Duodenal mucosa (tissue), 2 donors: ENCODE data around the gene KCNG4.
A peak's percentile ranks its signal among the peaks of the same experiment; 100 is the strongest.

Source experiments
- H3K27ac ChIP-seq: one replicate; pipeline ENCODE4 v1.7.0; 2013; ENCODE audit warnings: low read depth, low read length
- H3K27me3 ChIP-seq, 2 donors: one replicate each; pipeline ENCODE4 v1.7.0; 2013; ENCODE audit warnings: low read length in 2 of 2, control low read depth in 1 of 2; ENCODE audit not compliant: insufficient read depth in 2 of 2, control insufficient read depth in 1 of 2
- H3K36me3 ChIP-seq, 2 donors: one replicate each; pipeline ENCODE4 v1.7.0; 2013; ENCODE audit warnings: low read length in 2 of 2, control low read depth in 1 of 2; ENCODE audit not compliant: insufficient read depth in 2 of 2, control insufficient read depth in 1 of 2
- H3K4me1 ChIP-seq, 2 donors: one replicate each; pipeline ENCODE4 v1.7.0; 2013; ENCODE audit warnings: low read length in 2 of 2, control low read depth in 1 of 2; ENCODE audit not compliant: insufficient read depth in 2 of 2, control insufficient read depth in 1 of 2
- H3K4me3 ChIP-seq, 2 donors: one replicate each; pipeline ENCODE4 v1.7.0; 2013; ENCODE audit warnings: low read length in 2 of 2, low read depth in 1 of 2
- H3K9ac ChIP-seq, 2 donors: one replicate each; pipeline ENCODE4 v1.7.0; 2013; ENCODE audit warnings: low read length in 2 of 2, low read depth in 1 of 2
- H3K9me3 ChIP-seq, 2 donors: one replicate each; pipeline ENCODE4 v1.7.0; 2013; ENCODE audit warnings: low read length in 2 of 2, control low read depth in 1 of 2; ENCODE audit not compliant: control insufficient read depth in 1 of 2

KCNG4 gene

GRCh38 chr16:84191466-84191865, 48.3 kb downstream of the KCNG4 start:
- H3K36me3 ChIP-seq = no peaks in the 10 kb centered on the region
- H3K27ac ChIP-seq = no peak overlapping the region
- peaks cover 0 to under 1% of the 10 kb centered on the region in 2 donors for H3K4me1 ChIP-seq
- no peak overlapping the region for H3K9ac ChIP-seq
- H3K4me3 ChIP-seq = no peak overlapping the region
- H3K27me3 ChIP-seq = no peaks in the 10 kb centered on the region
- no peaks in the 10 kb centered on the region for H3K9me3 ChIP-seq

GRCh38 chr16:84190731-84191388, 49.0 kb downstream of the KCNG4 start, which contains the start of gene ADAD2:
Gene ADAD2 (plus strand): TSS chr16:84191157. CDS start chr16:84191231, 74 bp downstream.
- no peaks in the 10 kb centered on the region for H3K9me3 ChIP-seq
- no peak within 1 kb of the TSS for H3K27ac ChIP-seq

GRCh38 chr16:84186685-84187437, 53.0 kb downstream of the KCNG4 start, which contains the start of gene TAF1C:
Gene TAF1C (minus strand): TSS chr16:84187057. CDS start chr16:84184988, 2,069 bp downstream.
- Histone ChIP-seq H3K36me3 (peaks cover 14 to 29% of the 10 kb centered on the region in 2 donors), H3K27me3 (no peaks in the 10 kb centered on the region), H3K4me3 (peak within 1 kb of the TSS; percentile 94 to 97), H3K27ac (peak within 1 kb of the TSS; percentile 55), H3K9me3 (no peaks in the 10 kb centered on the region), H3K9ac (peak within 1 kb of the TSS; percentile 82 to 91), H3K4me1 (peaks cover 3 to 12% of the 10 kb centered on the region in 2 donors)

More at GRCh38 chr16:84190731-84191388, 49.0 kb downstream of the KCNG4 start, which contains the start of gene ADAD2:
- no peak within 1 kb of the TSS for H3K9ac ChIP-seq
- no peak within 1 kb of the TSS for H3K4me3 ChIP-seq
- H3K36me3 ChIP-seq = no peaks in the 10 kb centered on the region
- peaks cover 2 to 6% of the 10 kb centered on the region in 2 donors for H3K4me1 ChIP-seq
- no peaks in the 10 kb centered on the region for H3K27me3 ChIP-seq

GRCh38 chr16:84184775-84185174, 55.0 kb downstream of the KCNG4 start:
- peaks cover 3 to 12% of the 10 kb centered on the region in 2 donors for H3K4me1 ChIP-seq

DNA sequence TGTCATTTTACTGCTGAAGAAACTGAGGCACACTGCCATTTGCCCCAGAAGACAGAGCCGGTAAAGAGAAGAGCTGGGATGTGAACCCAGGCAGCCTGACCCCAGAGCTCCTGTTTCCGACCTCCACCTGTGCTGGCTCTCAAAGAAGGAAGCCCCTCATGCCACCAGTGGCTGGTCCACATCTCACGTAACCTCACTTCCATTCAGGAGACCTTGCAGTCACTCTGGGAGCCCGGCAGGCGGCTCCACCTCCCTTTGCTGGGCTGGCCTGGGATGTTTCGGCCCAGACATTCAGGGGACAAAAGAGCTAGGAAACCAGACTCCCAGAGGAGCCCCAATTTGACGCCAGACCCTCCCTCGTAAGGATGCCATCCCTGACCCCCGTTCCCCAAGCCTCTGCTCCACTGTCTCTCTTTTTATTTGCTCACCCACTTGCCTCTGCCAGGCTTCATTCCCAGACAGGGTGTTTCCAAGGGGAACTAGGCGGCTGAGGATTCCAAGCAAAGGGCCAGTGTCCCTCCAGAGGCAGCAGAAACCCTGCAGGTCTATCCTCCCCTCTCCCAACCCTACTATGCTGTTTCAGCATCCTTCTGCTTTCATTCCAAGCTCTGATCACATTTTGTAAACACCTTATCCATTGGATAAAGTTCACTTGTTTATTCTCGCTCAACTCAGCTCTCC, 55.8 kb downstream of the KCNG4 start:
- Histone ChIP-seq H3K4me3 (no peak overlapping the region), H3K27me3 (no peaks in the 10 kb centered on the region), H3K27ac (no peak overlapping the region), H3K9me3 (no peaks in the 10 kb centered on the region), H3K36me3 (peaks cover 24 to 50% of the 10 kb centered on the region in 2 donors), H3K9ac (no peak overlapping the region), H3K4me1 (peaks cover 3 to 12% of the 10 kb centered on the region in 2 donors)

More at GRCh38 chr16:84184775-84185174, 55.0 kb downstream of the KCNG4 start:
- no peak overlapping the region for H3K9ac ChIP-seq
- H3K36me3 ChIP-seq = peaks cover 21 to 46% of the 10 kb centered on the region in 2 donors
- no peaks in the 10 kb centered on the region for H3K9me3 ChIP-seq
- no peak overlapping the region for H3K4me3 ChIP-seq
- H3K27me3 ChIP-seq = no peaks in the 10 kb centered on the region
- H3K27ac ChIP-seq = no peak overlapping the region

DNA sequence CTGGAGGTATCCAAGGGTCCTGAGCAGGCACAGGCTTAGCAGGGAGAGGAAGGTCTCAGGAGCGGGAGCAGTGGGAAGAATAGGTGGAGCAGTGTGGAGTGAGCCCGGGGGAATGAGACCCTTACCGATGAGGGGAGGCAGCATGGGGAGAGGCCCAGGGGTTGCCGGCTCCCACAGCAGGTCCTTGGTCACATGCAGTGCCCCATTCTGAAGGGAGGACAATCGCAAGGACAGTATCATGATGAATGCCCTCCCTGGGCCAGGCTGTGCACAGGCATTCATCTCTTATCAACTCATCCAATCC, 56.3 kb downstream of the KCNG4 start:
- H3K4me1 ChIP-seq = peaks cover 3 to 12% of the 10 kb centered on the region in 2 donors
- no peak overlapping the region for H3K4me3 ChIP-seq
- no peaks in the 10 kb centered on the region for H3K9me3 ChIP-seq
- peaks cover 27 to 55% of the 10 kb centered on the region in 2 donors for H3K36me3 ChIP-seq
- H3K9ac ChIP-seq = no peak overlapping the region
- no peaks in the 10 kb centered on the region for H3K27me3 ChIP-seq
- H3K27ac ChIP-seq = no peak overlapping the region

- H3K4me1 ChIP-seq = peaks cover 3 to 12% of the 10 kb centered on the region in 2 donors
Observed at GRCh38 chr16:84182680-84183571, 56.9 kb downstream of the KCNG4 start.

DNA sequence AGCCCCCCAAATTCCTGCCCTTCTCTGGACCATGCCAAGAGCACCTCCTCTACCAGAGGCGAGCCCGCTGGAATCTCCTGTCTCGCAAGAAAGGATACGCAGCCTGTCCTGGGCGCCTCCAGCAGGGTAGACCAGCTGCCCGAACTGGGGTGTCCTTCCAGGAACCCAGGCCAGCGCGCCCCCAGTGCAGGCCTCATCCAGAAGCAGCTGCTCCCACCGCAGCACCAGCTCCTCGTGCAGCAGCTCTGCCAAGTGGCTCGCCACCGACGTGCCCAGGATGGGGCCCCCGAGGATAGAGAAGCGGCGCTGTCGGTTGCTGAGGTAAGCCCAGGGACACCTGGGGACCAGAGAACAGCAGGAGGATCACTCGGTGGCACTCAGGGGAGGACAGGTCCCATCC, 57.7 kb downstream of the KCNG4 start:
- H3K27ac ChIP-seq = no peak overlapping the region
- no peaks in the 10 kb centered on the region for H3K9me3 ChIP-seq
- no peak overlapping the region for H3K4me3 ChIP-seq
- no peaks in the 10 kb centered on the region for H3K27me3 ChIP-seq
- peaks cover 10 to 20% of the 10 kb centered on the region in 2 donors for H3K4me1 ChIP-seq
- no peak overlapping the region for H3K9ac ChIP-seq
- peaks cover 29 to 58% of the 10 kb centered on the region in 2 donors for H3K36me3 ChIP-seq

More at GRCh38 chr16:84182680-84183571, 56.9 kb downstream of the KCNG4 start:
- Histone ChIP-seq H3K27me3 (no peaks in the 10 kb centered on the region), H3K36me3 (peaks cover 29 to 58% of the 10 kb centered on the region in 2 donors), H3K4me3 (no peak overlapping the region), H3K27ac (no peak overlapping the region), H3K9ac (no peak overlapping the region), H3K9me3 (no peaks in the 10 kb centered on the region)

DNA sequence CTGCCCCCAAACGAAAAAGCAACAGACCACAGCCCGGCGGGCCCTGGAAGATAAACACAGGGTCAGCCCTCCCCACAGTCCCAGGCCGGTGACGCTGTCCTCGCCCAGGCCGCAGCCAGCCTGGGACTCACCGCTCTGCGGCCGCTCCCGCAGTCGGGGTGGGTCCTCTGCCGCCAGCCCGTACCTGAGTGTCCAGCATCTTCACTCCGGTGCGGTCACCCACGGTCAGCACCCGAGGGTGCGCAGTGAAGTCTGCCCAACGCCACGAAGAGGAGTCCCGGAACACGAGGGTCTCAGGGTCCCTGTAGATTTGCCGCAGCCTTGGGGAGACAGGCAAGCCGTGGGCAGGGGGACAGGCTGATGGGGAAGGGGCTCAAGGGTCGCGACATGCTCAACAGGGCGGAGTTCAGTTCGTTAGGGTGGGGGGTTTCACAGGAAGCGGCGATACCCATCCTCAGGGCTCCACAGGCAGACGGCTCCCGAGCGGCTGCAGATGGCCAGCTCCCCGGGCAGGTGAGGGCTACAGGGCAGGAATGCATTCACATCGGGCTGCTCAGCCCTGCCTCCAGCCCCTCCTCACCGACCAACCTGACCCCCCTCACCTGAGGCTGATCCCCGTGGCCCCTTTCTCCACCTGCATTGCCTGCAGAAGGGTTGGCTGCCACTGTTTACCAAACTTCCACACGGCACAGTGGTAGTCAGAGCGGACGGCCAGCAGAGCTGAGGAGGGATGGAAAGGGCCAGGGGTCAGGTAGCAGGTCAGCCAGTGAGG, 58.5 kb downstream of the KCNG4 start:
- Histone ChIP-seq H3K27ac (no peak overlapping the region), H3K27me3 (no peaks in the 10 kb centered on the region), H3K9ac (no peak overlapping the region), H3K4me1 (peaks cover 17 to 26% of the 10 kb centered on the region in 2 donors), H3K4me3 (no peak overlapping the region), H3K9me3 (no peaks in the 10 kb centered on the region), H3K36me3 (peaks cover 29 to 58% of the 10 kb centered on the region in 2 donors)
